HG03520 (cell line): ENCODE data around the gene MEGF10.

Experiments used
- ATAC-seq: cut with Tn5 transposase; IDR thresholded peaks from one replicate; pipeline ENCODE4 v1.9.1; 2021; ENCODE audit warnings: mild to moderate bottlenecking, moderate library complexity; ENCODE audit not compliant: unreplicated experiment

Gene MEGF10

GRCh38 chr5:127508644-127509373 is 218.2 kb downstream of the MEGF10 start:
- no peak for ATAC-seq
